ENCODE data around the gene JOSD2. TPM values are rescaled to one million over a fixed set of nuclear protein-coding genes. Genes with fewer than 3 reads are reported as not detected.

Gene JOSD2
- total RNA-seq, 3 donors from 2014 or later = 33.4 to 41.2 (median 37.2) TPM

DNA sequence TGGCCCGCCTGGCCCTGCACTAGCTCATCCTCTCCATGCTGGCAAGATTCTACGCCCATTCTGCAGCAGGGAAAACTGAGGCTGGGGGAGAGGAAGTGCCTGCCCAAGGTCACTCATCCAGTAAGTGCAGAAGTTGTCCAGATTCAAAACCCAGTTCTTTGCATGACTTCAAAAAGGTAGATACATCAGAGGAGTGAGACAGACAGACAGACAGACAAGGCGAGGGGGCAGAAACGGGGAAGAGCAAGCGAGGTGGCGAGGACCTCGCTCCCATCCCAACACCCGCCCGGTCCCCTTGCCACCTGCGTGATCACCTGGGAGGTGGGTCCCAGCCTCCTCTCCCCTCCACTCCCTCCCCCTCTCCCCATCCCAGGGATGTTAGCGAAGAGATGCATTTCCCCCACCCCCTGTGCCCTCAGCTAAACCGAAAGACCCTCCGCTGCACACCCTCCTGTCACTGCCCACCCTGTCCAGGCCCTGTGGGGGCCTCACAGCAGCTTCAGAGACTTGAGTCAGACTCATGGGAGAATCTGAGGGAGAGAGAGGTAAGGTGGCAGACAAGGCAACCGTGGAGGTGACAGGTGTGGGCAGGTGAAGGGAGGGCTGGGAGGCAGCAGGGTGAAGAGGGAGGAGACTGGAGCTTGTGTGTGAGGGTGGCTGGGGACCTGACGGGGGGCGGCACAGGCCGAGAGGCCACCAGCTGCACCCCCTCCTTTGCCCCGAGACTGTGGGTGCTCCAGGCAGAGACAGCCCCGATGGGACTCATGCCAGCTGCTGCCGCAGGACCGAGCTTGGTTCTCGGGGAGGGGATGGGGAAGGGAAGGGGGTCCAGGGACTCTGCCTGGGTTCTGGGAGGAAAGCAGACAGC lies 38.3 kb upstream of the JOSD2 start:
- DNase-seq (no peak), ATAC-seq (no peak)
- Histone ChIP-seq H3K4me3 (no peak overlapping the region), H3K36me3 (ENCODE audit: low read depth) (no peaks in the 10 kb centered on the region), H3K9me3 (no peaks in the 10 kb centered on the region), H3K4me1 (ENCODE audit: low read depth) (no peaks in the 10 kb centered on the region)
- TF ChIP-seq, protein P1, sequence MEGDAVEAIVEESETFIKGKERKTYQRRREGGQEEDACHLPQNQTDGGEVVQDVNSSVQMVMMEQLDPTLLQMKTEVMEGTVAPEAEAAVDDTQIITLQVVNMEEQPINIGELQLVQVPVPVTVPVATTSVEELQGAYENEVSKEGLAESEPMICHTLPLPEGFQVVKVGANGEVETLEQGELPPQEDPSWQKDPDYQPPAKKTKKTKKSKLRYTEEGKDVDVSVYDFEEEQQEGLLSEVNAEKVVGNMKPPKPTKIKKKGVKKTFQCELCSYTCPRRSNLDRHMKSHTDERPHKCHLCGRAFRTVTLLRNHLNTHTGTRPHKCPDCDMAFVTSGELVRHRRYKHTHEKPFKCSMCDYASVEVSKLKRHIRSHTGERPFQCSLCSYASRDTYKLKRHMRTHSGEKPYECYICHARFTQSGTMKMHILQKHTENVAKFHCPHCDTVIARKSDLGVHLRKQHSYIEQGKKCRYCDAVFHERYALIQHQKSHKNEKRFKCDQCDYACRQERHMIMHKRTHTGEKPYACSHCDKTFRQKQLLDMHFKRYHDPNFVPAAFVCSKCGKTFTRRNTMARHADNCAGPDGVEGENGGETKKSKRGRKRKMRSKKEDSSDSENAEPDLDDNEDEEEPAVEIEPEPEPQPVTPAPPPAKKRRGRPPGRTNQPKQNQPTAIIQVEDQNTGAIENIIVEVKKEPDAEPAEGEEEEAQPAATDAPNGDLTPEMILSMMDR (IDR thresholded peaks at IDR 0.05) = no peak
- intact Hi-C loops (cut with DNase I, micrococcal nuclease) = no loop called here

DNA sequence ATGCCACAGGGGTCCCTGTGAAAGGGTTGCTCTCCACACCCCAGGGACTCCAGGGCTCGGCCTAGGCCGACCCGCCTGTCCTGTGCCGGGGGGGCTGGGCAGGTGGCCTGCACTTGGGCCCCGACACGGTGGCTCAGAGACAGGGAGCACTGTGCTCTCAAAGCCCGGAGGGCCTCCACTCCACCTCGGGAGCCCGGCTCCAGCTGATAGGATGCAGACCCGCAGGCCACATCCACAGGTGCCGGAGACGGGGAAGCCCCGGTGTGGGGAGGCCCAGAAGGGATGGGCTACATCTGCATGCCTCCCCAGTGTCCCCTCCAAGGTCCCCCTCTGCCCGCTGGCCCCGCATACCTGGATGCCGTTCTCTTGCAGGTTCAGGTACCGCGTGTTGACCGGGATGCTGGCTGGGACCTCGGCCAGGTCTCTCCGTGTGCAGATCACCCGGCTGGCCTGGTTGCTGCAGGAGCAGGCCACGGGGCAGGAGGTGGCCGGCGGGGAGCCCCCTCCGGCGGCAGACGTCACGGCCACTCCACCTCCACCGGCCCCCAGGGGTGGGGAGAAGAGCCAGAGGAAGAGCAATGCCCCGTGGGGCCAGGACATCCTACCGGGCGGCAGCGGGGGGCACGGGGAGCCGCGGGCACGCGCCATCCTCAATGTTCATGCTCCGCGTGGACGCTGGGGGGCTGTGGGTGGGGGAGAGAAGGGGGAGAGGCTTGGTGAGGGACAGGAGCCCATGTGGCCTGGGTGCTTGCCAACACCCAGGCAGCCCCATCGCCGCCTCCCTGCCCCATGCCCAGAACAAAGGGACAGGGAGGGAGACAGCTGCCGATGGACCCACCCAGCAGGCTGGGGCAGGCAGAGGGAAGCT lies 37.4 kb upstream of the JOSD2 start:
- ATAC-seq = no peak

DNA sequence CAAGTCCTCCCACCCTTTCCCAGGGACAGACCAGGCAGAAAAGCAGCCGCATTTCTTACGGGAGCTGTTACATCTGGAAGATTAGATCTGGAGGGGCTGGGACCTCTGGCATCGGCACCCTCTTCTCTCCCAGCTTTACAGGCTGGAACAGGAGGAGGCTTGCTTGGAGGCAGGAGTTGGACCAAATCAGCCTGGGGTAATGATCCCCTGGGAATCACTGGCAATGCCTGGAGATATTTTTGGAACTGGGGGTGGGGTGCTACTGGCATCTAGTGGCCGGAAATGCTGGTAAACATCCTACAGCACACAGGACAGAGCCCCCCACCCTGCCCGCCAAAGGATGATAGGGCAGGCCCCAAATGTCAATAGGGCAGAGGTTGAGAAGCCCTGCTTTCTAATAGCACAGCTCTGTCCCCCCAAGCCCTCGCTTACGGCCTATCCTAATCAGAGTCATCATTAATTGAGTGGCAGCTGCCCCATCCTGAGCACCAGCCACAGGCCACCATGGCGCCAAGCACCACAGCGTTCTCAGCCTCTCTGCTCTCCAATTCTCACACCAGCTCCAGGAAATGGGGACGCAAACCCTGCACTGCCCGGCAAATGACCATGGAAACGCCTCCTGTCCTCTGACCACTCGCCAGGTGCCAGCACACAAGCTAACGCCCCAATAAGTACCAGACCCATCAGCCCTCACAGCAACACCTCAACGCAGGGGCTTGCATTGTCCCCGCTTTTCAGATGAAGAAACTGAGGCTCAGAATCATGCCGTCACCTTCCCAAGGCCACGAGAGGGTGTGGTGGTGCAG lies 36.6 kb upstream of the JOSD2 start:
- Histone ChIP-seq H3K9me3 (no peaks in the 10 kb centered on the region), H3K4me1 (ENCODE audit: low read depth) (no peaks in the 10 kb centered on the region), H3K36me3 (ENCODE audit: low read depth) (no peaks in the 10 kb centered on the region), H3K4me3 (no peak overlapping the region)
- DNase-seq = no peak
- TF ChIP-seq, protein P1 (IDR thresholded peaks at IDR 0.05) = no peak
- intact Hi-C loops (cut with DNase I, micrococcal nuclease) = no loop called here
- no peak for ATAC-seq

More for the DNA sequence above, 37.4 kb upstream of the JOSD2 start:
- no peak for DNase-seq
- H3K9me3 ChIP-seq = no peaks in the 10 kb centered on the region
- H3K4me1 ChIP-seq (ENCODE audit: low read depth) = no peaks in the 10 kb centered on the region
- H3K4me3 ChIP-seq = no peak overlapping the region
- intact Hi-C loops (cut with DNase I, micrococcal nuclease) = no loop called here
- H3K36me3 ChIP-seq (ENCODE audit: low read depth) = no peaks in the 10 kb centered on the region
- TF ChIP-seq, protein P1 (IDR thresholded peaks at IDR 0.05) = no peak

DNA sequence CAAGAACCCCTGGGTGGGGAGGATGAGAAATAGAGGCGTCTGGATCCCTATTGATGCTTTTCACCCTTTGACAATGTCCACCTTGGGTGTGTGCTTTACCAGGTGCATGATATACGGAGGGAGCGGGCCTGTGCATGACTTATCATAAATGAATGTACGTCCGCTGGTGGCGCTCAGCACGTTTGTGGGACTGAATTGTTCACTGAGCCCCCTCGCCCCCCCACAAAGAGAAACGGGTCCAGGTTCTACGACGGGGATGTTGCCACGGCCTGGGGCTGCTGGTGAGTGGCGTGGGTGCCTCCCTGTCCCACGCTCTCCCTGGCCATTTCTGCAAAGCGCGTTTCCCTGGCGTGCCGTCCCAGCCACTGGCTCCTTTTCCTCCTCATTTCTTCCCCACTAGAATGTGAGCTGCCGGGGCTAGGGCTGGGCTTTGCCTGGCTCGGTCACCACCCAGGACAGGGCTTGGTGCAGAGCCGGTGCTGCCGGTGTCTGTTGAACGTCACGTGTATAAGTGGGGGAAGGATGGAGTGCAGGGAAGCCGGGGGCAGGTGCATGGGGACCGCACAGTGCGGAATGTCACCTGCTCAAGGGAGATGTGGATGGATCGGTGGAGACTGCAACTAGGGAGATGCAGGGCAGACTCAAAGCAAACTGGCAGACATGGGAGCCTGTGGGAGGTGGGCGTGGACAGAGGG lies 35.7 kb upstream of the JOSD2 start:
- DNase-seq (no peak), ATAC-seq (no peak)
- no peaks in the 10 kb centered on the region for H3K9me3 ChIP-seq
- TF ChIP-seq, protein P1 (IDR thresholded peaks at IDR 0.05) = no peak
- no peak overlapping the region for H3K4me3 ChIP-seq
- no peaks in the 10 kb centered on the region for H3K36me3 ChIP-seq (ENCODE audit: low read depth)
- no peaks in the 10 kb centered on the region for H3K4me1 ChIP-seq (ENCODE audit: low read depth)
- intact Hi-C loops (cut with DNase I, micrococcal nuclease) = no loop called here

DNA sequence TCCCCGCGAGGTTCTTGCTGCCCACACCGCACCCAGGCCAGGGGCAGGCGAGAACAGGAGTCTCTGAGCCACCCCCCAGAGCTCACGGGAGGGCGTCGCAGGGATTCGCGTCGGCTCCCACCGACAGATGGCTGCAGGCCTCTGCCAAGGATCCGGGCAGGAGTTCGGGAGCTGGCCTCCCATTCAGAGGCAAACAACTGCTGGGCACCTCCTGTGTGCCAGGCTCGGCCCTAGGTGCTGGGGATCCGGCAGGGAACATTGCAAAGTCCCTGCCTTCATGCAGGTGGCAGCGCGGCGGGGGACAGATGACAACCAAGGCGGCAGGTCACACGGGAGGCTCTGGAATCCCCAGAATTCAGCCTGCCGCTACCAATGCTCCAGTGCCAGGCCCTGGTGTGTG lies 32.0 kb upstream of the JOSD2 start:
- H3K9me3 ChIP-seq = no peaks in the 10 kb centered on the region
- intact Hi-C loops (cut with DNase I, micrococcal nuclease) = no loop called here
- no peak for DNase-seq
- H3K4me1 ChIP-seq (ENCODE audit: low read depth) = no peaks in the 10 kb centered on the region
- TF ChIP-seq, protein P1 (IDR thresholded peaks at IDR 0.05) = no peak
- H3K36me3 ChIP-seq (ENCODE audit: low read depth) = no peaks in the 10 kb centered on the region
- ATAC-seq = no peak
- no peak overlapping the region for H3K4me3 ChIP-seq

Data from mucosa of descending colon (tissue), 3 donors.